Adrenal gland (tissue), 5 donors: ENCODE results near the gene CCDC186.
A peak's percentile ranks its signal among the peaks of the same experiment; 100 is the strongest.

Experiments used
- CTCF ChIP-seq, 6 experiments: fragments of 450-650 bp in 4 of 6; fragments of 200-600 bp in 2 of 6; sonication (generic) in 1 of 6; IDR thresholded peaks; 1 replicate in 5 of 6; 2 replicates in 1 of 6; pipeline versions ENCODE4 v1.5.1 to v1.8.0; 2016 to 2021; ENCODE audit warnings: antibody characterized with exemption in 6 of 6, mild to moderate bottlenecking in 2 of 6, moderate library complexity in 1 of 6
- POLR2A ChIP-seq, 2 donors: fragments of 450-650 bp; IDR thresholded peaks; one replicate each; pipeline ENCODE4 v1.6.1; 2017; ENCODE audit warnings: antibody characterized with exemption in 2 of 2, mild to moderate bottlenecking in 2 of 2, moderate library complexity in 1 of 2
- donor health status: DM: no; HTN: no; CAD: no.

GRCh38 chr10:114103284-114103683, 70.7 kb downstream of the CCDC186 start:
- TF ChIP-seq CTCF (IDR thresholded peaks at IDR 0.05) (peak; percentile 48 to 77 (median 65)), POLR2A (IDR thresholded peaks at IDR 0.05) (no peak)
